GM12801 (cell line): ENCODE results near the gene UGT1A5.

Experiments used
- CTCF ChIP-seq: IDR thresholded peaks from one replicate; pipeline ENCODE4 v1.5.1; 2011; ENCODE audit warnings: control low read depth; ENCODE audit not compliant: insufficient read length; ENCODE audit errors: extremely low read depth

Gene UGT1A5

DNA sequence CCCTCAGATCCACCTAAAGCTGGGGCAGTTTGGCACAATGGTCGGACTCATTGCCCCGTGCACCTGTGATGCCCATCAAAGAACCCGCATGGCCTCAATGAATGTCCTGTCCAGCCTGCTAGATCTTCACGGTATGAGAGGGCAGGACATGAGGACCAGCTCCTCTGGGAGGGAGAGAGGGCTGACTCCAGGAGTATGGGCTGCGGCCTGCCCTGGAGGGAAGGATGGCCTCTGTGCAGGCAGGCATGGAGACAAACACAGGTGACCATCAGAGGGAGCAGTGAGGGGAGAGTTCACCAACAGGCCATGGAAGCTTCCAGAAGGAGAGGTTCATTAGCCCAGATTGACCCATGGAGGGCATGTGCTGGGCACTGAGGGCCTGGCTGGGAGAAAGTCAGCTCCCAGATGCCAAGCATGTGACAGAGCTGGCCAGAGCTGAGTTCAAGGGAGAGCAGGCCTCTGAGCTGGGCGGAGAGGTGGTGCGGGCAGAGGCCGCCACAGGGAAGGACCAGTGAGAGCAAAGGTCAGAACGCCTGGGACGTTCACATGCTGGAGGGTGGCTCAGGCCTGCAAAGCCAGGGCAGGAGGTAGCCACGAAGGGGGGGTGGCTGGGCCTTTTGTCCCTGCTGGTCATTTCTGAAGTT lies 105.4 kb downstream of the UGT1A5 start:
- TF ChIP-seq CTCF: no peak

DNA sequence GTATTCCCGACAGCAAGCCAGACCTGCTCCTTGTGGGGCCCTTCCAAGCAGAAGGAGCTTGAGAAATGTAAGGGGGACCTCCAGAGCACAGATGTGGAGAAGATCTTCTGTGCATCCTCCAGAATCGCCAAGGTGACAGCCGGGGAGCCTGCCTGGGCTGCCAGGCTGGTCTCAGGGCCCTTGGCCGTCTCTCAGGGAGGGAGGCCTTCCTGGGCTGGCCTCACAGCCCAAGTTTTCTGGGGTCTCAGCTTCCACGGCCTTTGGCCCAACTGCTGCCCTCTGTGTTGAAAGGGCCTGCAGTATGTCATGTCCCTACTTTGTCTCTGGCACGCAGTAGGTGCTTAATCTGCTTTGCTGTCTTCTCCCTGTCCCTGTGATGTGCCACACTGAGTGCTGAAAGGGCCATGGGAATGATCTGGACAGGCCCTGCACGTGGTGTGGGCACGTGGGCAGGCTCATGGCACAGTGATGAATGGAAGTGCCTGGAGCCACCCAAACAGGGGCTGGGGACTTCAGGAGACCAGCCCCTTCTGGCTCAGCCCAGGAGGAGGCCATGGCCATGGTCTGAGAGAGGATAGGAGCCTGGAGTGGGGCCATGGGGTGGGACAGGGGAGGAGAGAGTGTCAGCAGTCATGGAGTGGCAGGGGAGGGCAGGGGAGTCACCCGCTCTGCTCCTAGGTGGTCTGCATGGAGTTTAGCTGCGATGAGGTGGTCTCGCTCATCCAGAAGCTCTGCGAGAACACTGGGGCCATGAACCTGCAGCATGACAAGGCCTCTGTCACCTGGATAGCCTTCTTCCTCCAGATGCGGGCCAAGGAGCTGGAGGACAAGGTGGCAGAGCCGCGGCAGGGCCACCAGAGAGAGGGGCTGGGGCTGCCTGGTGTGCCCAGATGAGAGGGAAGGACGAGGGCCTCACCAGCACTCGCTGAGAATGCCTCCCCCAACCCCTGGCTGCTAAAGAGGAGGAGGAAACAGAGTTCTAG lies 106.2 kb downstream of the UGT1A5 start:
- no peak for TF ChIP-seq CTCF

GRCh38 chr2:233819884-233820773 lies 107.4 kb downstream of the UGT1A5 start:
- no peak for TF ChIP-seq CTCF

- TF ChIP-seq CTCF: no peak
Observed at GRCh38 chr2:233820774-233821105, 108.0 kb downstream of the UGT1A5 start.

- TF ChIP-seq CTCF: no peak
Observed at GRCh38 chr2:233821196-233821595, 108.5 kb downstream of the UGT1A5 start.

- no peak for TF ChIP-seq CTCF
Observed at GRCh38 chr2:233821709-233822100, 109.0 kb downstream of the UGT1A5 start.
